Neural crest cell (in vitro differentiated cells): ENCODE results near the gene DKK3. TPM values are rescaled to one million over a fixed set of nuclear protein-coding genes. Genes with fewer than 3 reads are reported as not detected.
"Not testable (repeated sequence)": the region's sequence is repeated elsewhere in the genome, so short reads cannot be mapped to it uniquely, and the experiment has no call there.

Experiments
- DNase-seq: peaks from one replicate; pipeline ENCODE4 v3.0.0; 2021; ENCODE audit warnings: low read depth, mixed read lengths, low spot score
- H3K27ac Mint-ChIP-seq: one replicate; pipeline ENCODE4 v1.8.0; 2021; ENCODE audit warnings: mild to moderate bottlenecking, mixed read lengths; ENCODE audit not compliant: unreplicated experiment
- H3K27me3 Mint-ChIP-seq: 2 replicates; pipeline ENCODE4 v1.8.0; 2021; ENCODE audit warnings: low read depth, mild to moderate bottlenecking, mixed read lengths
- H3K36me3 Mint-ChIP-seq: 2 replicates; pipeline ENCODE4 v1.8.0; 2021; ENCODE audit warnings: low read depth, mild to moderate bottlenecking, mixed read lengths
- H3K4me1 Mint-ChIP-seq: 2 replicates; pipeline ENCODE4 v1.8.0; 2021; ENCODE audit warnings: mixed read lengths
- H3K4me3 Mint-ChIP-seq: one replicate; pipeline ENCODE4 v1.8.0; 2021; ENCODE audit warnings: mild to moderate bottlenecking, mixed read lengths
- H3K9me3 Mint-ChIP-seq: 2 replicates; pipeline ENCODE4 v1.8.0; 2021; ENCODE audit warnings: mixed read lengths
- total RNA-seq: library from RNA; stranded (reverse); gene quantifications from 2 replicates; pipeline ENCODE4 v1.2.1, GENCODE V29; 2021
- TF ChIP-seq, protein P1 (sequence below): fragments of 200-600 bp; sonication (generic); conservative IDR thresholded peaks from 2 replicates; pipeline ENCODE4 v1.5.0; 2021; ENCODE audit warnings: antibody characterized with exemption, mild to moderate bottlenecking

Gene DKK3
- total RNA-seq, 1 donor from 2014 or later: 21.0 TPM

DNA sequence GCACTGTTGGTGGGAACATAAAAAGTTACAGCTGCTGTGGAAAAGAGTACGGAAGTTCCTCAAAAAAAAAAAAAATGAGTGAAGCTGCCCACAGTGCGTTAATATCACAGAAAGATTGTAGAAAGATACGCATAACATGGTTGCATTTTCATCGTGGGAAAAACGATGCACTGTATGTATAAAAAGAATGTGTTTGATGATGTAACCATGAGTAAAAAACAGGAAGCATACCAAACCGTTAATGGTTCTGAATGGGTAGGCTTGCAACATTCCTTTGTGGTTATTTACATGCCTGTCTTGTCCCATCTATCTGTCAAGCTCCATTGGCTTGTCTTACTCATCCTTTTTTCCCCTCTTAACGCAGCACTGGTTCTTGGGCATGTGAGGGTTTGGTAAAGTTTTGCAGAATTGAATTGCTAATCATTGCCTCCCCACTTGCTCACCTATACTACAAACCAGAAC lies 33.8 kb upstream of the DKK3 start:
- DNase-seq: no peak
- H3K9me3 Mint-ChIP-seq: no peaks in the 10 kb centered on the region
- no peak overlapping the region for H3K27ac Mint-ChIP-seq
- H3K4me3 Mint-ChIP-seq: no peak overlapping the region
- H3K27me3 Mint-ChIP-seq: no peaks in the 10 kb centered on the region
- TF ChIP-seq, protein P1, sequence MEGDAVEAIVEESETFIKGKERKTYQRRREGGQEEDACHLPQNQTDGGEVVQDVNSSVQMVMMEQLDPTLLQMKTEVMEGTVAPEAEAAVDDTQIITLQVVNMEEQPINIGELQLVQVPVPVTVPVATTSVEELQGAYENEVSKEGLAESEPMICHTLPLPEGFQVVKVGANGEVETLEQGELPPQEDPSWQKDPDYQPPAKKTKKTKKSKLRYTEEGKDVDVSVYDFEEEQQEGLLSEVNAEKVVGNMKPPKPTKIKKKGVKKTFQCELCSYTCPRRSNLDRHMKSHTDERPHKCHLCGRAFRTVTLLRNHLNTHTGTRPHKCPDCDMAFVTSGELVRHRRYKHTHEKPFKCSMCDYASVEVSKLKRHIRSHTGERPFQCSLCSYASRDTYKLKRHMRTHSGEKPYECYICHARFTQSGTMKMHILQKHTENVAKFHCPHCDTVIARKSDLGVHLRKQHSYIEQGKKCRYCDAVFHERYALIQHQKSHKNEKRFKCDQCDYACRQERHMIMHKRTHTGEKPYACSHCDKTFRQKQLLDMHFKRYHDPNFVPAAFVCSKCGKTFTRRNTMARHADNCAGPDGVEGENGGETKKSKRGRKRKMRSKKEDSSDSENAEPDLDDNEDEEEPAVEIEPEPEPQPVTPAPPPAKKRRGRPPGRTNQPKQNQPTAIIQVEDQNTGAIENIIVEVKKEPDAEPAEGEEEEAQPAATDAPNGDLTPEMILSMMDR: no peak
- H3K4me1 Mint-ChIP-seq: peaks cover 21% of the 10 kb centered on the region
- no peaks in the 10 kb centered on the region for H3K36me3 Mint-ChIP-seq

DNA sequence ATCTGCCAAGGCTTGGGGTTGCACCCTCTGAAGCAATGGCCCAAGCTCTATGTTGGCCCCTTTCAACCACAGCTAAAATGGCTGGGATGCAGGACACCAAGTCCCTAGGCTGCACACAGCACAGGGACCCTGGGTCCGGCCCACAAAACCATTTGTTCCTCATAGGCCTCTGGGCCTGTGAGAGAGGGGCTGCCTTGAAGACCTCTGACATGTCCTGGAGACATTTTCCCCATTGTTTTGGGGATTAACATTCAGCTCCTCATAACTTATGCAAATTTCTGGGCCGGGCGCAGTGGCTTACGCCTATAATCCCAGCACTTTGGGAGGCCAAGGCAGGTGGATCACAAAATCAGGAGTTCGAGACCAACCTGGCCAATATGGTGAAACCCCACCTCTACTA lies 32.3 kb upstream of the DKK3 start:
- peaks cover 21% of the 10 kb centered on the region for H3K4me1 Mint-ChIP-seq

DNA sequence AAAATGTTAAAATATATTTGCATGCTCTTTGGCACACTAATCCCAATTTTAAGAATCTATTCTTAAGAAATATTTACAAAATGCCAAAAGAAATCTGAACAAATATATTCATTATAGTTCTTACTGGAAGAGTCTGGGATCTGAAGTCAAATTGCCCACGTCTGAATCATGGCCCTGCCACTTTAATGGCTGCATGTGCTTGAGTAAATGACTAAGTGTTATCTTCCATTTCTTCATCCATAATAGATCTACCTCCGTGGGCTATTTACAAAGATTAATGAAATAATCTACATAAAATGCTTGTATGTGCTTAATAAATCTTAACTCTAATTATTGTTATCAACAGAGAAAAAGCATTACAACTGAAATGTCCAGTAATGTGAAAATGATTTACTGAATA lies 24.5 kb upstream of the DKK3 start:
- DNase-seq: no peak
- no peak overlapping the region for H3K27ac Mint-ChIP-seq
- no peaks in the 10 kb centered on the region for H3K27me3 Mint-ChIP-seq

More for the DNA sequence above, 32.3 kb upstream of the DKK3 start:
- H3K27ac Mint-ChIP-seq, H3K9me3 Mint-ChIP-seq, H3K36me3 Mint-ChIP-seq, H3K27me3 Mint-ChIP-seq, H3K4me3 Mint-ChIP-seq, DNase-seq: not testable (repeated sequence)

DNA sequence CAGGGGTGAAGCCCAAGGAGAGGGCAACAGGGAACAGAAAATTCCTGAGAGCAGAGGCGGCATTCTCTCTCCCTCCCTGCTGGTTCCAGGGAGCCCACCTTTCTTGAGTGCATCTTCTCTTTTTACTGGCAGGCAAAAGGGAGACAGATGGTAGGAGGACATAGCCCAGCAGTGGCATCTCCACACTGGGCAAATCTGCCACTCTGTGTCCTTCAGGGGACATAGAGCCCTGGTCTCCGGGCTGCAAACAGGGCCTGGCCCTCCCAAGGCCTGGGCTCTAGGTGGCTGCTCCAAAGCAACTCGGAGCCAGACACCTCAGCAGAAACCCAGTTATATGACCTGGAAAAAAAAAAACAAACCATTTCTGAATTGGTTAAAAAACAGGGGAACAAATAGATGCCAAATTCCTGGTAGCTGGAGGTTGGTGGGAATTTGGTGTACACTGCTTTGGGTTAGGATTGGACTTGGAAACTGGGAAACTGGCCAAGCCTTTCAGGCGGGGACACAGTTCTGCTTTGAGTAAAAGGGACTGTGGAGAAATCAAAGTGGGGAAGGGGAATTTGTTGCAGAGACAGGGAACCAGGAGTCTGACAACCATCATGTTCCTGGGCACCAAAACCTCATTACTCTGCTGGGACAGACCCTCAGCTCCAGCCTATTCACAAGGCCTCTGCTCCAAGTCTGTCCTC lies 23.6 kb upstream of the DKK3 start:
- H3K27me3 Mint-ChIP-seq: no peaks in the 10 kb centered on the region
- TF ChIP-seq, protein P1: no peak
- H3K4me3 Mint-ChIP-seq: no peak overlapping the region
- H3K9me3 Mint-ChIP-seq: peaks cover 3% of the 10 kb centered on the region
- no peak for DNase-seq
- no peak overlapping the region for H3K27ac Mint-ChIP-seq
- H3K4me1 Mint-ChIP-seq: peaks cover 34% of the 10 kb centered on the region
- no peaks in the 10 kb centered on the region for H3K36me3 Mint-ChIP-seq

More for the DNA sequence above, 24.5 kb upstream of the DKK3 start:
- TF ChIP-seq, protein P1: no peak
- Mint-ChIP-seq H3K9me3 (peaks cover 3% of the 10 kb centered on the region), H3K4me1 (peaks cover 30% of the 10 kb centered on the region), H3K36me3 (no peaks in the 10 kb centered on the region), H3K4me3 (no peak overlapping the region)

DNA sequence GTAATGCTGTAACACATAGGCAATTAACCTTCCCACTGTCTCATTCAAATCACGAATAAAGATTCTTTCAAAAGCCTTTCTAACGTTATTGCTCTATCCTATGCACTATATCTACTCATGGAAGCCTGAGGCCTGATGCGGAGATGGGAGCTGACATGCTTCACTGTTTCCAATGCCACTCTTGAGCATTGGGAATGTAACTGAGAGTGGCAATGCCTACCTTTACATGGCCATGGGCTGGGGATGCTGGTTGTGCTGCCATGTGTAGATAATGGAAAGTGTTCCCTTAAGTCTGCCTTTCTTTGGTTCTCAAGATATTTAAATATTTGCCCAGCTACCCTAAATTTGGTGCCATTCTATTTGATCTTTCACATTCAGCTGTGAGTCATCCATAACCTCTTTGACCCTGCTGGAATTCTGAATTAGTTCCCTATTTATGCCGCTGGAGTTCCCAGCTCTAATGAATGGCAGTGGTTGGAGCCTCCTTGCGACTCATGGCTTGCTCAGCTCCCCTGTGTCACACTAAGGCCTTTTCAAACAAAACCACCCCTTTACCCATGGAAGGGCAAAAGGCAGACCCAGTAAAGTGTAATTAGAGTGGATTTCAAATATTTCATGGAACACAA lies 21.4 kb upstream of the DKK3 start:
- TF ChIP-seq, protein P1: no peak
- Mint-ChIP-seq H3K9me3 (no peaks in the 10 kb centered on the region), H3K36me3 (no peaks in the 10 kb centered on the region), H3K27ac (no peak overlapping the region), H3K27me3 (no peaks in the 10 kb centered on the region), H3K4me3 (no peak overlapping the region), H3K4me1 (peaks cover 34% of the 10 kb centered on the region)
- DNase-seq: no peak

DNA sequence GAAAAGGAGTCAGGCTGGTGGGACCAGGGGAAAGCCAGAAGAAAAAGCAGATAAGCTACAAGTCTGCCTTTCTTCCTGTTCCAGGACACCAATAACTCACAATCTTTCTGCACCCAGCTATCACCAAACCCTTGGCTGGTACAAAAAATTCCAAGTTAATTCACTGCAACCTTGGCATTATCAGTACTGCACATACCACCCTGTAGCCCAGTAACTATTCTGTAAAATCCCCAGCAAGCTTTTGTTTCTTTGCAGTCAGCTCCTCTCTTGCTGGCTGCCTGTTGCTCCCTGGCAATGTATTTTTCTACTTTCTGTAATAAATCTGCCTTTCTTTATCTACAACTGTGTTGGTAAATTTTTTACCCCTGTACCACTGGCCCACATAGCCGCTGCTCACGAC lies 20.7 kb upstream of the DKK3 start:
- H3K9me3 Mint-ChIP-seq: peaks cover 6% of the 10 kb centered on the region
- H3K27ac Mint-ChIP-seq: no peak overlapping the region
- peaks cover 2% of the 10 kb centered on the region for H3K36me3 Mint-ChIP-seq
- H3K4me3 Mint-ChIP-seq: no peak overlapping the region
- H3K4me1 Mint-ChIP-seq: peaks cover 34% of the 10 kb centered on the region
- TF ChIP-seq, protein P1: no peak
- H3K27me3 Mint-ChIP-seq: no peaks in the 10 kb centered on the region
- no peak for DNase-seq
